B cell (primary cell): Measurements from ENCODE around the gene OR2T8. TPM values are rescaled to one million over a fixed set of nuclear protein-coding genes. Genes with fewer than 3 reads are reported as not detected.

Experiments
- ATAC-seq: fragments of 200-7000 bp; cut with Tn5 transposase; one replicate; pipeline ENCODE4 v1.10.0; 2021; ENCODE audit warnings: low read depth, mild to moderate bottlenecking, moderate number of reproducible peaks, moderate library complexity
- CTCF ChIA-PET: fragments of 350-600 bp; sonication (Branson Sonifier 250); formaldehyde crosslinking; loops from one replicate; lab custom pipeline; 2021; ENCODE audit warnings: antibody characterized with exemption, inconsistent platforms; lab: Charles Lee
- POLR2A ChIA-PET: fragments of 350-600 bp; sonication (Branson Sonifier 250); formaldehyde crosslinking; loops from one replicate; lab custom pipeline; 2021; ENCODE audit warnings: antibody characterized with exemption; lab: Charles Lee
- DNase-seq: peaks from one replicate; pipeline ENCODE4 v3.0.0; 2013
- H2AFZ ChIP-seq: 2 replicates; pipeline ENCODE4 v1.6.1; 2012; ENCODE audit warnings: mild to moderate bottlenecking, low read depth, low read length; ENCODE audit not compliant: insufficient read depth, poor library complexity, severe bottlenecking
- H3K27ac ChIP-seq, 2 donors: 1 replicate in 1 of 2; 2 replicates in 1 of 2; pipeline ENCODE4 v1.5.1; 2012 to 2013; ENCODE audit warnings: low read length in 2 of 2, mild to moderate bottlenecking in 2 of 2, moderate library complexity in 1 of 2
- H3K27me3 ChIP-seq, 4 experiments: fragments of 200-600 bp in 1 of 4; sonication (generic) in 1 of 4; replicated peaks in 1 of 4; 1 replicate in 2 of 4; 2 replicates in 2 of 4; pipeline versions ENCODE4 v1.6.1 to v1.7.0; 2013 to 2016; ENCODE audit warnings: low read length in 3 of 4, mild to moderate bottlenecking in 2 of 4, mixed read lengths in 1 of 4, moderate library complexity in 1 of 4; ENCODE audit not compliant: insufficient read depth in 4 of 4, control insufficient read depth in 3 of 4; ENCODE audit errors: control extremely low read depth in 1 of 4
- H3K36me3 ChIP-seq, 2 experiments: replicated peaks in 1 of 2; 1 replicate in 1 of 2; 2 replicates in 1 of 2; pipeline versions ENCODE4 v1.6.1 to v1.7.1; 2013; ENCODE audit warnings: low read length in 1 of 2; ENCODE audit not compliant: insufficient read depth in 2 of 2, control insufficient read depth in 1 of 2; ENCODE audit errors: control extremely low read depth in 1 of 2, extremely low read depth in 1 of 2
- H3K4me1 ChIP-seq, 2 donors: fragments of 200-600 bp in 1 of 2; sonication (generic) in 1 of 2; 1 replicate in 1 of 2; 2 replicates in 1 of 2; pipeline versions ENCODE4 v1.5.1 to v1.6.1; 2013 to 2017; ENCODE audit warnings: low read length in 2 of 2; ENCODE audit not compliant: control insufficient read depth in 2 of 2, insufficient read depth in 2 of 2
- H3K4me2 ChIP-seq: replicated peaks from 2 replicates; pipeline ENCODE3; 2012; ENCODE audit warnings: mild to moderate bottlenecking, low read depth, low read length; ENCODE audit not compliant: poor library complexity, severe bottlenecking
- H3K4me3 ChIP-seq, 5 experiments: fragments of 200-600 bp in 1 of 5; sonication (generic) in 1 of 5; 1 replicate in 3 of 5; 2 replicates in 2 of 5; pipeline versions ENCODE4 v1.5.1 to v1.7.0; 2011 to 2016; ENCODE audit warnings: low read length in 4 of 5, mild to moderate bottlenecking in 4 of 5, low read depth in 2 of 5, control low read depth in 1 of 5, moderate library complexity in 1 of 5; ENCODE audit not compliant: insufficient read depth in 1 of 5; ENCODE audit errors: control extremely low read depth in 1 of 5, extremely low read depth in 1 of 5
- H3K79me2 ChIP-seq: fragments of 200-600 bp; sonication (generic); one replicate; pipeline ENCODE4 v1.6.0; 2016; ENCODE audit warnings: low read length; ENCODE audit not compliant: control insufficient read depth, insufficient read depth
- H3K9ac ChIP-seq: fragments of 200-600 bp; sonication (generic); 2 replicates; pipeline ENCODE4 v1.6.1; 2017; ENCODE audit warnings: mild to moderate bottlenecking, low read length, moderate library complexity
- H3K9me3 ChIP-seq, 3 donors: one replicate each; pipeline versions ENCODE4 v1.6.1 to v1.7.1; 2013; ENCODE audit warnings: low read length in 2 of 3; ENCODE audit not compliant: control insufficient read depth in 2 of 3, insufficient read depth in 1 of 3; ENCODE audit errors: control extremely low read depth in 1 of 3
- H4K20me1 ChIP-seq: 2 replicates; pipeline ENCODE4 v1.6.0; 2012; ENCODE audit warnings: mild to moderate bottlenecking, low read length; ENCODE audit not compliant: insufficient read depth, control insufficient read depth, poor library complexity, severe bottlenecking
- H3K27ac Mint-ChIP-seq: one replicate; pipeline ENCODE4 v1.8.0; 2021; ENCODE audit warnings: mixed read lengths
- H3K27me3 Mint-ChIP-seq: one replicate; pipeline ENCODE4 v1.8.0; 2021; ENCODE audit warnings: mixed read lengths
- H3K4me1 Mint-ChIP-seq: one replicate; pipeline ENCODE4 v1.8.0; 2021; ENCODE audit warnings: mixed read lengths
- H3K4me3 Mint-ChIP-seq: one replicate; pipeline ENCODE4 v1.8.0; 2021; ENCODE audit warnings: mixed read lengths
- H3K9me3 Mint-ChIP-seq: one replicate; pipeline ENCODE4 v1.8.0; 2022; ENCODE audit warnings: mixed read lengths; ENCODE audit not compliant: insufficient read depth
- EZH2 ChIP-seq: IDR thresholded peaks from 2 replicates; pipeline ENCODE4 v1.6.1; 2012; ENCODE audit warnings: borderline replicate concordance, low read depth, mild to moderate bottlenecking, moderate library complexity, low read length; ENCODE audit not compliant: insufficient read depth, poor library complexity, severe bottlenecking
- WGBS: methylation state at CpG from one replicate; pipeline ENCODE4 v1.1.5; 2013; ENCODE audit warnings: missing lambda C conversion rate; ENCODE audit not compliant: insufficient coverage; 5-methylcytosine and 5-hydroxymethylcytosine counted together
- intact Hi-C: fragments of 100-400 bp; cut with micrococcal nuclease; formaldehyde crosslinking; loops from one replicate; pipeline ENCODE4 v1.10.0; 2022
- polyA plus RNA-seq: library from polyadenylated mRNA; depleted of rRNA; stranded (reverse); fragments of >200 nt; gene quantifications from 2 replicates; pipeline ENCODE4 v1.2.3, GENCODE V29; 2012
- total RNA-seq, 2 donors: library from RNA; stranded (reverse); fragments of 120-200 nt in 1 of 2; gene quantifications; 1 replicate in 1 of 2; 2 replicates in 1 of 2; pipeline versions ENCODE4 v1.2.3 to v1.2.4, GENCODE V29; 2013 to 2022
- TF ChIP-seq, protein P1 (sequence below): fragments of 200-600 bp; IDR thresholded peaks from one replicate; pipeline ENCODE4 v1.8.0; 2022; ENCODE audit warnings: antibody characterized with exemption, mild to moderate bottlenecking

The OR2T8 gene
- total and polyA plus RNA-seq, 2 donors (not counting 1 experiment from before 2014, with no cell fraction given), result 0.67 TPM; not detected in 1

DNA sequence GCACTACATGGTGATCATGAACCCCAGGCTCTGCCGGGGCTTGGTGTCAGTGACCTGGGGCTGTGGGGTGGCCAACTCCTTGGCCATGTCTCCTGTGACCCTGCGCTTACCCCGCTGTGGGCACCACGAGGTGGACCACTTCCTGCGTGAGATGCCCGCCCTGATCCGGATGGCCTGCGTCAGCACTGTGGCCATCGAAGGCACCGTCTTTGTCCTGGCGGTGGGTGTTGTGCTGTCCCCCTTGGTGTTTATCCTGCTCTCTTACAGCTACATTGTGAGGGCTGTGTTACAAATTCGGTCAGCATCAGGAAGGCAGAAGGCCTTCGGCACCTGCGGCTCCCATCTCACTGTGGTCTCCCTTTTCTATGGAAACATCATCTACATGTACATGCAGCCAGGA, 24.1 kb upstream of the OR2T8 start:
- WGBS, result 84% methylated on average over 14 of the region's 14 CpGs

DNA sequence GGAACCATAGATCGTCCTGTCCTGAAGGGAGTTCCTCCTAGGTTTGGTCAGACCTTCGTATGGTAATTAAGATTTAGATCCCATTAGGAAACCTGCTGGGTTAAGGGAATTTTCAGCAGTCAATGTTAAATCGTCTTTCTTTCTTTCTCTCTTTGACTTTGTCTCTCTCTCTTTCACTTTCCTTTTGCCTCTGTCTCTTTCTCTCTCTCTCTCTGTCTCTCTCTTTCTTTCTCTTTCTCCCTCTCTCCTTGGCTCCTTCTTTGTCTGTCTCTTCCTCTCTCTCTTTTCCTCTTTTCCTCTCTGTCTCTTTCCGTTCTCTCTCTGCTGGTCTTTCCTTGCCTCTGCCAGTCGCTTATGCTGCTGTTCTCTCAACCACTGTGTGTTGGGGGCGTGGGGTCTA, 15.9 kb upstream of the OR2T8 start:
- Histone ChIP-seq H3K9me3 (peaks cover 0 to 15% (median 4%) of the 10 kb centered on the region in 3 donors), H3K27me3 (no peaks in the 10 kb centered on the region), H3K4me2 (no peak overlapping the region), H3K4me3 (no peak overlapping the region), H3K36me3 (no peaks in the 10 kb centered on the region), H3K4me1 (peaks cover 8 to 11% of the 10 kb centered on the region in 2 donors), H4K20me1 (no peaks in the 10 kb centered on the region), H3K27ac (no peak overlapping the region), H3K9ac (no peak overlapping the region), H3K79me2 (no peaks in the 10 kb centered on the region), H2AFZ (no peak overlapping the region)
- H3K27me3 Mint-ChIP-seq, result no peaks in the 10 kb centered on the region
- H3K9me3 Mint-ChIP-seq, result peaks cover 5% of the 10 kb centered on the region
- peaks cover 25% of the 10 kb centered on the region for H3K4me1 Mint-ChIP-seq
- ChIA-PET CTCF (no interaction called here), POLR2A (no interaction called here)
- no peak overlapping the region for H3K4me3 Mint-ChIP-seq
- WGBS, result 75% methylated on average over 2 of the region's 6 CpGs
- intact Hi-C loops, result no loop called here
- DNase-seq (no peak), ATAC-seq (no peak)
- TF ChIP-seq, protein P1, sequence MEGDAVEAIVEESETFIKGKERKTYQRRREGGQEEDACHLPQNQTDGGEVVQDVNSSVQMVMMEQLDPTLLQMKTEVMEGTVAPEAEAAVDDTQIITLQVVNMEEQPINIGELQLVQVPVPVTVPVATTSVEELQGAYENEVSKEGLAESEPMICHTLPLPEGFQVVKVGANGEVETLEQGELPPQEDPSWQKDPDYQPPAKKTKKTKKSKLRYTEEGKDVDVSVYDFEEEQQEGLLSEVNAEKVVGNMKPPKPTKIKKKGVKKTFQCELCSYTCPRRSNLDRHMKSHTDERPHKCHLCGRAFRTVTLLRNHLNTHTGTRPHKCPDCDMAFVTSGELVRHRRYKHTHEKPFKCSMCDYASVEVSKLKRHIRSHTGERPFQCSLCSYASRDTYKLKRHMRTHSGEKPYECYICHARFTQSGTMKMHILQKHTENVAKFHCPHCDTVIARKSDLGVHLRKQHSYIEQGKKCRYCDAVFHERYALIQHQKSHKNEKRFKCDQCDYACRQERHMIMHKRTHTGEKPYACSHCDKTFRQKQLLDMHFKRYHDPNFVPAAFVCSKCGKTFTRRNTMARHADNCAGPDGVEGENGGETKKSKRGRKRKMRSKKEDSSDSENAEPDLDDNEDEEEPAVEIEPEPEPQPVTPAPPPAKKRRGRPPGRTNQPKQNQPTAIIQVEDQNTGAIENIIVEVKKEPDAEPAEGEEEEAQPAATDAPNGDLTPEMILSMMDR, result no peak
- TF ChIP-seq EZH2, result no peak
- no peak overlapping the region for H3K27ac Mint-ChIP-seq

More for the DNA sequence above, 24.1 kb upstream of the OR2T8 start:
- no peak overlapping the region for H3K27ac Mint-ChIP-seq
- ATAC-seq (no peak), DNase-seq (no peak)
- H3K9me3 Mint-ChIP-seq, result no peaks in the 10 kb centered on the region
- Histone ChIP-seq H3K4me1 (no peaks in the 10 kb centered on the region), H3K4me2 (no peak overlapping the region), H3K9ac (no peak overlapping the region), H3K27ac (no peak overlapping the region), H4K20me1 (no peaks in the 10 kb centered on the region), H3K9me3 (peaks cover 0 to 18% (median 0%) of the 10 kb centered on the region in 3 donors), H3K79me2 (no peaks in the 10 kb centered on the region), H2AFZ (no peak overlapping the region), H3K27me3 (no peaks in the 10 kb centered on the region), H3K36me3 (no peaks in the 10 kb centered on the region), H3K4me3 (no peak overlapping the region)
- no peak for TF ChIP-seq EZH2
- TF ChIP-seq, protein P1, result no peak
- H3K4me1 Mint-ChIP-seq, result no peaks in the 10 kb centered on the region
- CTCF ChIA-PET, result no interaction called here
- H3K4me3 Mint-ChIP-seq, result no peak overlapping the region
- H3K27me3 Mint-ChIP-seq, result no peaks in the 10 kb centered on the region
- POLR2A ChIA-PET, result no interaction called here
- intact Hi-C loops, result no loop called here
